Endothelial cell of umbilical vein (primary cell): ENCODE measurements around the gene GRM8. TPM values are rescaled to one million over a fixed set of nuclear protein-coding genes. Genes with fewer than 3 reads are reported as not detected.

ENCODE experiments used
- BruUV-seq: library from RNA; stranded (reverse); fragments of 400-500 nt; replicated peaks from 2 replicates; lab custom pipeline; 2021; lab: Mats Ljungman, UMichigan
- CTCF ChIA-PET: fragments of 300-600, 350-600 bp; sonication (Branson Sonifier 250); formaldehyde crosslinking; loops from one replicate; lab custom pipeline; 2021; ENCODE audit warnings: antibody characterized with exemption, inconsistent platforms; lab: Charles Lee
- POLR2A ChIA-PET: fragments of 300-600, 350-600 bp; sonication (Branson Sonifier 250); formaldehyde crosslinking; loops from one replicate; lab custom pipeline; 2021; ENCODE audit warnings: antibody characterized with exemption, inconsistent platforms; lab: Charles Lee
- DNase-seq: peaks from one replicate; pipeline ENCODE4 v3.0.0-alpha.2; 2011; ENCODE audit warnings: low read depth, low spot score
- FAIRE-seq: peaks from 2 replicates; lab custom pipeline; 2011; peaks lifted over from hg19 to GRCh38; lab: Jason Lieb, UNC
- H2AFZ ChIP-seq: 2 replicates; pipeline ENCODE4 v1.6.0; 2012; ENCODE audit warnings: low read depth, low read length, control low read depth, inconsistent platforms
- H3K27ac ChIP-seq: 2 replicates; pipeline ENCODE4 v1.5.1; 2011; ENCODE audit warnings: low read depth, mild to moderate bottlenecking, control low read depth, low read length, moderate library complexity; ENCODE audit not compliant: insufficient read depth
- H3K27me3 ChIP-seq, 2 experiments: 2 replicates each; pipeline versions ENCODE4 v1.6.0 to v1.6.1; 2011; ENCODE audit warnings: low read length in 2 of 2, mixed read lengths in 1 of 2; ENCODE audit not compliant: control insufficient read depth in 2 of 2, insufficient read depth in 2 of 2
- H3K36me3 ChIP-seq, 2 experiments: 2 replicates in 1 of 2; 3 replicates in 1 of 2; pipeline ENCODE4 v1.5.1; 2011; ENCODE audit warnings: low read length in 2 of 2, mild to moderate bottlenecking in 1 of 2, moderate library complexity in 1 of 2; ENCODE audit not compliant: control insufficient read depth in 2 of 2, insufficient read depth in 2 of 2; ENCODE audit errors: extremely low read depth in 1 of 2
- H3K4me1 ChIP-seq: 3 replicates; pipeline ENCODE4 v1.5.1; 2011; ENCODE audit warnings: mild to moderate bottlenecking, low read length; ENCODE audit not compliant: control insufficient read depth, insufficient read depth; ENCODE audit errors: extremely low read depth
- H3K4me2 ChIP-seq: 2 replicates; pipeline ENCODE4 v1.6.1; 2011; ENCODE audit warnings: low read length, control low read depth, mixed read lengths; ENCODE audit not compliant: insufficient read depth
- H3K4me3 ChIP-seq, 3 experiments: fragments of 200-600 bp in 1 of 3; sonication (generic), shearing (Covaris generic) in 1 of 3; replicated peaks in 1 of 3; 2 replicates each; pipeline ENCODE4 v1.5.1; 2011 to 2016; ENCODE audit warnings: control low read depth in 3 of 3, low read length in 3 of 3, mild to moderate bottlenecking in 2 of 3, inconsistent platforms in 1 of 3, low read depth in 1 of 3, moderate library complexity in 1 of 3; ENCODE audit not compliant: insufficient read depth in 1 of 3
- H3K79me2 ChIP-seq: 2 replicates; pipeline ENCODE4 v1.6.0; 2012; ENCODE audit warnings: low read length, inconsistent platforms; ENCODE audit not compliant: control insufficient read depth, insufficient read depth
- H3K9ac ChIP-seq: replicated peaks from 2 replicates; pipeline ENCODE3; 2011; ENCODE audit warnings: low read length, control low read depth; ENCODE audit not compliant: insufficient read depth; ENCODE audit errors: extremely low read depth
- H3K9me1 ChIP-seq: replicated peaks from 3 replicates; pipeline ENCODE4 v1.6.0; 2011; ENCODE audit warnings: mild to moderate bottlenecking, low read length; ENCODE audit not compliant: control insufficient read depth, insufficient read depth; ENCODE audit errors: extremely low read depth
- H3K9me3 ChIP-seq: replicated peaks from 2 replicates; pipeline ENCODE4 v1.5.1; 2012; ENCODE audit warnings: low read length, inconsistent platforms; ENCODE audit not compliant: control insufficient read depth, insufficient read depth
- H4K20me1 ChIP-seq: replicated peaks from 2 replicates; pipeline ENCODE3; 2011; ENCODE audit warnings: mild to moderate bottlenecking, low read length; ENCODE audit not compliant: control insufficient read depth, insufficient read depth; ENCODE audit errors: extremely low read depth
- EZH2 ChIP-seq: IDR thresholded peaks from 2 replicates; pipeline ENCODE4 v1.6.1; 2012; ENCODE audit warnings: borderline replicate concordance, low read depth, mild to moderate bottlenecking, moderate library complexity, low read length, inconsistent platforms; ENCODE audit not compliant: severe bottlenecking
- FOS ChIP-seq: IDR thresholded peaks from 2 replicates; pipeline ENCODE4 v1.6.1; 2011; ENCODE audit warnings: mild to moderate bottlenecking, low read length, moderate library complexity, borderline replicate concordance; ENCODE audit not compliant: insufficient read depth
- GATA2 ChIP-seq: IDR thresholded peaks from 2 replicates; pipeline ENCODE4 v1.7.0; 2011; ENCODE audit warnings: low read depth, mild to moderate bottlenecking, moderate library complexity, mixed read lengths, low read length; ENCODE audit not compliant: insufficient read length, insufficient read depth
- JUN ChIP-seq: IDR thresholded peaks from 2 replicates; pipeline ENCODE4 v1.6.1; 2011; ENCODE audit warnings: borderline replicate concordance, low read depth; ENCODE audit not compliant: insufficient read length, insufficient read depth
- MYC ChIP-seq: IDR thresholded peaks from one replicate; pipeline ENCODE4 v1.6.1; 2011; ENCODE audit warnings: mild to moderate bottlenecking, low read depth, low read length
- POLR2A ChIP-seq: IDR thresholded peaks from 2 replicates; pipeline ENCODE4 v1.6.1; 2012; ENCODE audit warnings: low read depth, mild to moderate bottlenecking, control low read depth, low read length
- POLR2AphosphoS5 ChIP-seq: IDR thresholded peaks from 2 replicates; pipeline ENCODE4 v1.6.1; 2012; ENCODE audit warnings: low read depth, mild to moderate bottlenecking, control low read depth, low read length, moderate library complexity; ENCODE audit not compliant: insufficient read depth
- dilution Hi-C: fragments of 300-500 bp; cut with MboI; formaldehyde crosslinking; loops from one replicate; pipeline ENCODE4 v1.15.0; 2019; ENCODE audit warnings: low sequenced_read_pairs; ENCODE audit not compliant: extremely low pct_ligation_motif_present
- intact Hi-C: fragments of 100-400 bp; cut with micrococcal nuclease; formaldehyde crosslinking; loops from one replicate; pipeline ENCODE4 v1.10.0; 2022
- polyA plus RNA-seq, 4 experiments: library from polyadenylated mRNA; depleted of rRNA in 3 of 4; stranded (reverse) in 3 of 4; unstranded in 1 of 4; fragments of >200 nt; gene quantifications; 2 replicates each; pipeline versions ENCODE4 v1.2.1 to v1.2.3, GENCODE V29; 2011 to 2012; ENCODE audit warnings: missing spikeins in 1 of 4
- total RNA-seq: library from RNA; stranded (reverse); gene quantifications from 2 replicates; pipeline ENCODE4 v1.2.3, GENCODE V29; 2021
- TF ChIP-seq, protein P1 (sequence below): IDR thresholded peaks from 2 replicates; pipeline ENCODE4 v1.6.1; 2011; ENCODE audit not compliant: insufficient read depth, insufficient read length
- TF ChIP-seq, protein P2 (sequence below), 2 donors: IDR thresholded peaks; 1 replicate in 1 of 2; 2 replicates in 1 of 2; pipeline ENCODE4 v1.5.1; 2011; ENCODE audit warnings: low read length in 2 of 2, mild to moderate bottlenecking in 2 of 2, moderate library complexity in 2 of 2, control low read depth in 1 of 2, inconsistent platforms in 1 of 2, low read depth in 1 of 2; ENCODE audit not compliant: insufficient read depth in 1 of 2; ENCODE audit errors: extremely low read depth in 1 of 2

GRM8 gene
- total and polyA plus RNA-seq, 2 donors (not counting 3 experiments of a cell fraction or from before 2014, with no cell fraction given) = not detected

DNA sequence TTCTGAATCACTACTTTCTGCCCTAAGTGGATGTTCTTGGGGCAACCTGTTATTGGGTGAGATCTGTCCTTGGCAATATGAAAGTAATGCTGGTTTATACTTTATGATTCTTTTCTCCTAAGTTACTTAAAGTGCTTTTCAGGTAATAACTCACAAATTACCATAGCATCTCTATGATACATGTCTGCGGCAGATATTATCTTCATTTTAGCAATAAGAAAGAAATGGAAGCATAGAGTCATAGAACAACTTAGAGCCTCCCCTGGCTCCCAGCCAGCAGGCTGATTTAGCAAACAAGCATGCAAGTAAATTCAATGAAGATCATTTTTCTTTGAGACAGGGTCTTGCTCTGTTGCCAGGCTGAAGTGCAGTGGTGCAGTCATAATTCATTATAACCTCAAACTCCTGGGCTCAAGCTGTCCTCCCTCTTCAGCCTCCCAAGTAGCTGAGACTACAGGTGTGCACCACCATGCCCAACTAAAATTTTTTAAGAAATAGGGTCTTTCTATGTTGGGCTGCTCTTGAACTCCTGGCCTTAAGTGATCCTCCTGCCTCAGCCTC is 38.1 kb upstream of the GRM8 start:
- no peaks in the 10 kb centered on the region for H3K9me3 ChIP-seq
- TF ChIP-seq JUN = no peak
- TF ChIP-seq, protein P1, sequence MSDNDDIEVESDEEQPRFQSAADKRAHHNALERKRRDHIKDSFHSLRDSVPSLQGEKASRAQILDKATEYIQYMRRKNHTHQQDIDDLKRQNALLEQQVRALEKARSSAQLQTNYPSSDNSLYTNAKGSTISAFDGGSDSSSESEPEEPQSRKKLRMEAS = no peak
- no peak for TF ChIP-seq GATA2
- no peak for TF ChIP-seq POLR2A
- TF ChIP-seq EZH2 = no peak
- TF ChIP-seq, protein P2, sequence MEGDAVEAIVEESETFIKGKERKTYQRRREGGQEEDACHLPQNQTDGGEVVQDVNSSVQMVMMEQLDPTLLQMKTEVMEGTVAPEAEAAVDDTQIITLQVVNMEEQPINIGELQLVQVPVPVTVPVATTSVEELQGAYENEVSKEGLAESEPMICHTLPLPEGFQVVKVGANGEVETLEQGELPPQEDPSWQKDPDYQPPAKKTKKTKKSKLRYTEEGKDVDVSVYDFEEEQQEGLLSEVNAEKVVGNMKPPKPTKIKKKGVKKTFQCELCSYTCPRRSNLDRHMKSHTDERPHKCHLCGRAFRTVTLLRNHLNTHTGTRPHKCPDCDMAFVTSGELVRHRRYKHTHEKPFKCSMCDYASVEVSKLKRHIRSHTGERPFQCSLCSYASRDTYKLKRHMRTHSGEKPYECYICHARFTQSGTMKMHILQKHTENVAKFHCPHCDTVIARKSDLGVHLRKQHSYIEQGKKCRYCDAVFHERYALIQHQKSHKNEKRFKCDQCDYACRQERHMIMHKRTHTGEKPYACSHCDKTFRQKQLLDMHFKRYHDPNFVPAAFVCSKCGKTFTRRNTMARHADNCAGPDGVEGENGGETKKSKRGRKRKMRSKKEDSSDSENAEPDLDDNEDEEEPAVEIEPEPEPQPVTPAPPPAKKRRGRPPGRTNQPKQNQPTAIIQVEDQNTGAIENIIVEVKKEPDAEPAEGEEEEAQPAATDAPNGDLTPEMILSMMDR (IDR thresholded peaks at IDR 0.05; ENCODE audit: extremely low read depth in 1 of 2, insufficient read depth in 1 of 2, low read depth in 1 of 2, low read length in 2 of 2) = no peak
- TF ChIP-seq POLR2AphosphoS5 = no peak
- no peak for TF ChIP-seq MYC
- no peak for TF ChIP-seq FOS
- no peaks in the 10 kb centered on the region for H3K9me1 ChIP-seq
- ChIA-PET CTCF (no interaction called here), POLR2A (no interaction called here)
- FAIRE-seq = no peak
- no peaks in the 10 kb centered on the region for H4K20me1 ChIP-seq
- BruUV-seq = no TSS peak
- no peaks in the 10 kb centered on the region for H3K79me2 ChIP-seq
- no peak overlapping the region for H3K4me3 ChIP-seq
- no peaks in the 10 kb centered on the region for H3K27me3 ChIP-seq
- no peaks in the 10 kb centered on the region for H3K4me1 ChIP-seq
- H3K36me3 ChIP-seq = no peaks in the 10 kb centered on the region
- H3K4me2 ChIP-seq = no peak overlapping the region
- dilution Hi-C loops (no loop called here), intact Hi-C loops (no loop called here)
- no peak overlapping the region for H2AFZ ChIP-seq
- H3K27ac ChIP-seq = no peak overlapping the region
- H3K9ac ChIP-seq = no peak overlapping the region
- DNase-seq = no peak
